Measurements from ENCODE around the gene ADARB2. TPM values are rescaled to one million over a fixed set of nuclear protein-coding genes. Genes with fewer than 3 reads are reported as not detected.

The ADARB2 gene
- total RNA-seq, 6 donors from 2014 or later = 0.69 to 5.2 (median 1.8) TPM

DNA sequence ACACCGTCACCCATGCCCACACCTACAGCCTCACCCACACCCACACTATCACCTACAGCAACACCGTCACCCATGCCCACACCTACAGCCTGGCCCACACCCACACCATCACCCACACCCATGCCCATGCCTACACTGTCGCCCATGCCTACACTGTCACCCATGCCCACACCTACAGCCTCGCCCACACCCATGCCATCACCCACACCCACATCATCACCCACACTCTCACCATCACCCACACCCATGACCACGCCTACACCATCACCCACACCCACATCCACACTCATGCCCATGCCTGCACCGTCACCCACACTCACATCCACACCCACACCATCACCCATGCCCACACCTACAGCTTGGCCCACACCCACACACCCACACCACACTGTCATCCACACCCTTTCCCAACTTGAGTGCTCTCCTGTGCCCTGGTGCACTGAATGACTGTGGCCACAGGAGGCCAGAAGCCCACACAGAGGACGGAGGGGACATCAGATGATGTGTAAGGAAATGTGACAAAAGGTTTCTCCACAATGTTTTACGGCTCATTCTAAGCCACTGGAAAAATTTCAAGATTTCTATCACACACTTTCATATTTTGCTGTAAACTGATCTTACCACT is 527.9 kb downstream of the ADARB2 start:
- H3K4me3 ChIP-seq = no peak overlapping the region
- DNase-seq (no peak), ATAC-seq (ENCODE audit: low FRiP score in 2 of 2) (peak in 1 of 2 donors; percentile 18)
- WGBS, 2 donors = 80 to 88% methylated on average over 8 of the region's 8 CpGs
- H3K9me3 ChIP-seq = no peaks in the 10 kb centered on the region
- no peak overlapping the region for H3K27ac ChIP-seq
- TF ChIP-seq POLR2A (IDR thresholded peaks at IDR 0.05) (no peak), EP300 (IDR thresholded peaks at IDR 0.05) (no peak), POLR2AphosphoS5 (IDR thresholded peaks at IDR 0.05) (no peak)
- TF ChIP-seq, protein P1, sequence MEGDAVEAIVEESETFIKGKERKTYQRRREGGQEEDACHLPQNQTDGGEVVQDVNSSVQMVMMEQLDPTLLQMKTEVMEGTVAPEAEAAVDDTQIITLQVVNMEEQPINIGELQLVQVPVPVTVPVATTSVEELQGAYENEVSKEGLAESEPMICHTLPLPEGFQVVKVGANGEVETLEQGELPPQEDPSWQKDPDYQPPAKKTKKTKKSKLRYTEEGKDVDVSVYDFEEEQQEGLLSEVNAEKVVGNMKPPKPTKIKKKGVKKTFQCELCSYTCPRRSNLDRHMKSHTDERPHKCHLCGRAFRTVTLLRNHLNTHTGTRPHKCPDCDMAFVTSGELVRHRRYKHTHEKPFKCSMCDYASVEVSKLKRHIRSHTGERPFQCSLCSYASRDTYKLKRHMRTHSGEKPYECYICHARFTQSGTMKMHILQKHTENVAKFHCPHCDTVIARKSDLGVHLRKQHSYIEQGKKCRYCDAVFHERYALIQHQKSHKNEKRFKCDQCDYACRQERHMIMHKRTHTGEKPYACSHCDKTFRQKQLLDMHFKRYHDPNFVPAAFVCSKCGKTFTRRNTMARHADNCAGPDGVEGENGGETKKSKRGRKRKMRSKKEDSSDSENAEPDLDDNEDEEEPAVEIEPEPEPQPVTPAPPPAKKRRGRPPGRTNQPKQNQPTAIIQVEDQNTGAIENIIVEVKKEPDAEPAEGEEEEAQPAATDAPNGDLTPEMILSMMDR (IDR thresholded peaks at IDR 0.05) = no peak
- H3K27me3 ChIP-seq = no peaks in the 10 kb centered on the region
- no peaks in the 10 kb centered on the region for H3K4me1 ChIP-seq
- no peaks in the 10 kb centered on the region for H3K36me3 ChIP-seq

DNA sequence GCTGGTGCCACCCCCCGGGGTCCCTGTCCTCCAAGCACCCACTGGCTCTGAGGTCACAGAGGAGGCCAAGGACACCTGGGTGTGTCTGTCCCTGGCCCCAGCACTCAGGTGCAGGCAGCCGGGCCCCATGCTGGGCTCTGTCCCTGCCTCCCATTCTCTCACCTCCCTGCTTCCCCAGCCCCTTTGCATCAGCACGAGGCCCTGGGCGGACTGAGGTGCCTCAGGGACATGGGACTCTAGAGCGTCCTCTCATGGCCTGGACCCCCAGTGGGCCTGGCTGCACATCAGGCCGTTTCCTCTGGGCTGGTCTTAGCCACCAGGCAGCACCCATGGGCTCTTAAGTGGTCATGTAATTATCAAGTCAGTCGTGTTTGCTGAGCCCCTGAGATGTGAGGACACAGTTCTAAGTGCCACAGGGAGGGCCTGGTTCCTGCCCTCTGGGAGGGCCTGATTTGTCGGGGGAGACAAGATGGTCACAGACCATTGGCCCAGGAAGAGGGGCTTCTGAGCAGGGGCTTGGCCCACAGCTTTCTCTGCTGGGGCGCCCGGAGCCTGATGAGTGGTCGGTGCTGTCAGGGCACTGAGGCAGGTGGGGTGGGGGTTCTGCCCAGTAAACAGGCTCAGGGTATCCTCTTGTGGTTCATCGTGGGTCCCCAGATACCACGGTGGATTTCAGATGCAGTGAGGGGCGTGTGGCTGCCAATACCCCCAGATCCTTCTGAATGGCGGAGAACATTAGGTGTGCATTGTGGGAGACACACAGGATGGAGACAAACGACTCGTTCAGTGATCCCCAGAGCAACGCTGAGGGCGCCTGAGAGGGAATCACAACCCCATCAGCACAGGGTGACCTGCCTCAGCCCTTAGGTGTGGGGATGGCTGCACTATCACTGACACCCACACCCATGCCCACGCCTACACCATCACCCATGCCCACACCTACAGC is 528.7 kb downstream of the ADARB2 start:
- Histone ChIP-seq H3K4me3 (no peak overlapping the region), H3K9me3 (no peaks in the 10 kb centered on the region), H3K27me3 (no peaks in the 10 kb centered on the region), H3K27ac (no peak overlapping the region), H3K36me3 (no peaks in the 10 kb centered on the region), H3K4me1 (no peaks in the 10 kb centered on the region)
- 84 to 96% methylated on average over 6 to 20 of the region's 20 CpGs for WGBS, 2 donors
- TF ChIP-seq, protein P1 (IDR thresholded peaks at IDR 0.05) = no peak
- TF ChIP-seq POLR2A (IDR thresholded peaks at IDR 0.05) (no peak), POLR2AphosphoS5 (IDR thresholded peaks at IDR 0.05) (no peak), EP300 (IDR thresholded peaks at IDR 0.05) (no peak)
- ATAC-seq (ENCODE audit: low FRiP score in 2 of 2) = no peak
- peak in 1 of 2 donors; percentile 64 for DNase-seq

DNA sequence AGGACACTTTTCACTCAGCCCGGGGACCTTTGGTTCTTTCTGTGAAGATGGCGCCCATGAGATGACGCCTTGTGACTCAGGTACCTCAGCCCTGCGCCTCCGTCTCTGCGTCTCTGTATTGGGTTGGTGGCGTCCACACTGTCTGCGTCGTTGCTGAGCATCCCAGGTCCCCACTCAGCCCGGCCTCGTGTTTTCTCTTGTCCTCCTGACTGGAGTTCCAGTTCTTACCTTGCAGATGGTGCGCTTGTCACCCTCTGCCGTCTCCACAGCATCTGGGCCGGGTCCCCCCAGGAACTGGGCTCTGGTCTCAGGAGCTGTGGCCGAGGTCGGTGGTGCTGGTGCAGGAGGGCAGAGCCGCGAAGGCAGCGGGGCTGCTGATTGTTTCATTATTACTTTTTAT is 530.7 kb downstream of the ADARB2 start:
- DNase-seq (peak in 1 of 2 donors; percentile 50), ATAC-seq (ENCODE audit: low FRiP score in 2 of 2) (no peak)
- Histone ChIP-seq H3K4me3 (no peak overlapping the region), H3K27ac (no peak overlapping the region), H3K4me1 (no peaks in the 10 kb centered on the region), H3K27me3 (no peaks in the 10 kb centered on the region), H3K9me3 (no peaks in the 10 kb centered on the region), H3K36me3 (no peaks in the 10 kb centered on the region)
- WGBS, 2 donors = 93 to 94% methylated on average over 19 of the region's 19 CpGs
- no peak for TF ChIP-seq POLR2A (IDR thresholded peaks at IDR 0.05)
- TF ChIP-seq, protein P1 (IDR thresholded peaks at IDR 0.05) = no peak
- TF ChIP-seq POLR2AphosphoS5 (IDR thresholded peaks at IDR 0.05) = no peak
- TF ChIP-seq EP300 (IDR thresholded peaks at IDR 0.05) = no peak

DNA sequence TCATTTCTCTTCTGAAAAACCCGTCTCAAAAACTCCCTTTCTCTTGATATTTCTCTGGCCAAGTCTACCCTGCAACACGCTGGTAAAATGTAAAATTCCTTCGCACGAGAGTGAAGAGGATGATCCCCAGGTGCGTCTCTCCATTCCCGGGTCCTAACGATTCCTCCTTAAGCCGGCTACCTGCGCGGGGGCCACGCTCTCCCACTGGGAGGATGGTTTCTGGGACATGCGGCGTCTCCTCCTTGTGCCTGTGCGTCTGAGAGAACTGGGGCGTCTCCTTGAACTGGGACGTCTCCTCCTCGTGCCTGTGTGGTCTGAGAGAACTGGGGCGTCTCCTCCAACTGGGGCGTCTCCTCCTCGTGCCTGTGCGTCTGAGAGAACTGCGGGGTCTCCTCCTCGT is 531.2 kb downstream of the ADARB2 start:
- TF ChIP-seq POLR2A (IDR thresholded peaks at IDR 0.05) (no peak), POLR2AphosphoS5 (IDR thresholded peaks at IDR 0.05) (no peak), EP300 (IDR thresholded peaks at IDR 0.05) (no peak)
- TF ChIP-seq, protein P1 (IDR thresholded peaks at IDR 0.05) = no peak
- Histone ChIP-seq H3K4me1 (no peaks in the 10 kb centered on the region), H3K36me3 (no peaks in the 10 kb centered on the region), H3K4me3 (no peak overlapping the region), H3K9me3 (no peaks in the 10 kb centered on the region), H3K27me3 (no peaks in the 10 kb centered on the region), H3K27ac (no peak overlapping the region)
- WGBS, 2 donors = 89 to 90% methylated on average over 21 to 23 of the region's 23 CpGs
- ATAC-seq (ENCODE audit: low FRiP score in 2 of 2) = no peak
- DNase-seq = peak in 1 of 2 donors; percentile 50
